GM12878 (cell line): ENCODE data around the gene P2RX7. TPM values are rescaled to one million over a fixed set of nuclear protein-coding genes. Genes with fewer than 3 reads are reported as not detected.

Experiments used
- ASH2L ChIP-seq: fragments of 300-600, 200-600 bp; sonication (generic); IDR thresholded peaks from 2 replicates; pipeline ENCODE4 v1.6.1; 2017; ENCODE audit warnings: low read depth, mild to moderate bottlenecking, borderline replicate concordance
- ATF2 ChIP-seq: IDR thresholded peaks from 2 replicates; pipeline ENCODE4 v1.6.1; 2012; ENCODE audit warnings: low read length, inconsistent platforms
- ATF3 ChIP-seq: IDR thresholded peaks from 2 replicates; pipeline ENCODE4 v1.6.1; 2011; ENCODE audit warnings: low read depth, mild to moderate bottlenecking, low read length, moderate library complexity, borderline replicate concordance; ENCODE audit errors: extremely low read depth
- CBFB ChIP-seq: IDR thresholded peaks from 2 replicates; pipeline ENCODE4 v1.6.1; 2016; ENCODE audit warnings: antibody characterized with exemption, low read depth
- CBX3 ChIP-seq: fragments of 200-600 bp; sonication (generic); IDR thresholded peaks from 2 replicates; pipeline ENCODE4 v1.6.1; 2016; ENCODE audit warnings: low read depth, borderline replicate concordance
- DPF2 ChIP-seq: fragments of 450-650 bp; IDR thresholded peaks from 2 replicates; pipeline ENCODE4 v1.6.1; 2017; ENCODE audit warnings: mild to moderate bottlenecking
- ESRRA ChIP-seq: IDR thresholded peaks from 2 replicates; pipeline ENCODE4 v1.6.1; 2012; ENCODE audit warnings: mild to moderate bottlenecking, low read length, improper control_type of control experiment
- FOS ChIP-seq: IDR thresholded peaks from 3 replicates; pipeline ENCODE4 v1.6.1; 2011; ENCODE audit warnings: borderline replicate concordance; ENCODE audit not compliant: insufficient read length; ENCODE audit errors: extremely low read depth
- HDAC6 ChIP-seq: fragments of 200-600 bp; sonication (generic); IDR thresholded peaks from one replicate; pipeline ENCODE4 v1.8.0; 2017; ENCODE audit warnings: antibody characterized with exemption; ENCODE audit not compliant: unreplicated experiment
- IRF5 ChIP-seq: fragments of 450-650 bp; IDR thresholded peaks from 2 replicates; pipeline ENCODE4 v1.6.1; 2017; ENCODE audit warnings: borderline replicate concordance
- NFYA ChIP-seq: IDR thresholded peaks from 2 replicates; pipeline ENCODE4 v1.6.1; 2011; ENCODE audit warnings: low read depth, mild to moderate bottlenecking, low read length, improper control_type of control experiment, borderline replicate concordance
- NFYB ChIP-seq: IDR thresholded peaks from 2 replicates; pipeline ENCODE4 v1.6.1; 2011; ENCODE audit warnings: low read depth, mild to moderate bottlenecking, low read length, improper control_type of control experiment, moderate library complexity; ENCODE audit not compliant: insufficient read depth
- NRF1 ChIP-seq: conservative IDR thresholded peaks from 2 replicates; pipeline ENCODE4 v1.6.1; 2011; ENCODE audit warnings: mild to moderate bottlenecking, low read depth, low read length, improper control_type of control experiment
- PAX5 ChIP-seq: IDR thresholded peaks from 2 replicates; pipeline ENCODE4 v1.6.1; 2011; ENCODE audit warnings: low read depth, low read length, borderline replicate concordance
- PAX8 ChIP-seq: fragments of 450-650 bp; IDR thresholded peaks from 2 replicates; pipeline ENCODE4 v1.6.1; 2017; ENCODE audit warnings: mild to moderate bottlenecking, moderate library complexity
- PML ChIP-seq: IDR thresholded peaks from 2 replicates; pipeline ENCODE4 v1.6.1; 2012; ENCODE audit warnings: low read length, inconsistent platforms
- POLR2AphosphoS2 ChIP-seq: IDR thresholded peaks from 2 replicates; pipeline ENCODE4 v1.6.1; 2011; ENCODE audit warnings: low read depth, mild to moderate bottlenecking, low read length, improper control_type of control experiment, moderate library complexity
- POLR2AphosphoS5 ChIP-seq: IDR thresholded peaks from 2 replicates; pipeline ENCODE4 v1.6.1; 2011; ENCODE audit warnings: mild to moderate bottlenecking, low read length, inconsistent platforms
- RBBP5 ChIP-seq: fragments of 200-600 bp; sonication (generic); conservative IDR thresholded peaks from 2 replicates; pipeline ENCODE4 v1.6.1; 2016
- RUNX3 ChIP-seq: IDR thresholded peaks from 2 replicates; pipeline ENCODE4 v1.6.1; 2012; ENCODE audit warnings: low read length, inconsistent platforms
- SMC3 ChIP-seq: IDR thresholded peaks from 2 replicates; pipeline ENCODE4 v1.6.1; 2011; ENCODE audit warnings: low read length, improper control_type of control experiment, borderline replicate concordance
- SRF ChIP-seq, 2 experiments: IDR thresholded peaks; 2 replicates each; pipeline ENCODE4 v1.6.1; 2011; ENCODE audit warnings: low read depth in 2 of 2, low read length in 2 of 2, mild to moderate bottlenecking in 1 of 2, moderate library complexity in 1 of 2
- STAT1 ChIP-seq: fragments of 450-650 bp; conservative IDR thresholded peaks from 2 replicates; pipeline ENCODE4 v1.6.1; 2014; ENCODE audit warnings: antibody characterized with exemption, mild to moderate bottlenecking
- TAF1 ChIP-seq: IDR thresholded peaks from 2 replicates; pipeline ENCODE4 v1.6.1; 2011; ENCODE audit warnings: mild to moderate bottlenecking, low read depth, low read length, borderline replicate concordance
- TCF3 ChIP-seq: IDR thresholded peaks from 2 replicates; pipeline ENCODE4 v1.6.1; 2012; ENCODE audit warnings: low read depth, mild to moderate bottlenecking, low read length, borderline replicate concordance; ENCODE audit not compliant: insufficient read depth
- TCF7 ChIP-seq: IDR thresholded peaks from 2 replicates; pipeline ENCODE4 v1.6.1; 2014; ENCODE audit warnings: antibody characterized with exemption, borderline replicate concordance
- USF1 ChIP-seq: IDR thresholded peaks from 2 replicates; pipeline ENCODE4 v1.6.1; 2011; ENCODE audit warnings: borderline replicate concordance, low read depth, mild to moderate bottlenecking, moderate library complexity, mixed read lengths, low read length; ENCODE audit not compliant: insufficient read depth; ENCODE audit errors: extremely low read length
- ZNF622 ChIP-seq: fragments of 450-650 bp; IDR thresholded peaks from 2 replicates; pipeline ENCODE4 v1.6.1; 2017; ENCODE audit warnings: mild to moderate bottlenecking, inconsistent platforms
- polyA plus RNA-seq, 11 experiments: library from polyadenylated mRNA; depleted of rRNA in 4 of 11; unstranded in 6 of 11; stranded (reverse) in 5 of 11; fragments of >200 nt; fragmentation: Nextera tagmentation in 4 of 11; fragmentation: Illumina TruSeq in 1 of 11; extraction: Ambion mirVana in 4 of 11; extraction: Trizol in 1 of 11; gene quantifications; 1 replicate in 1 of 11; 2 replicates in 10 of 11; pipeline versions ENCODE4 v1.2.1 to v1.2.3, GENCODE V29; 2011 to 2016; ENCODE audit warnings: inconsistent platforms in 2 of 11, missing spikeins in 2 of 11, low read depth in 1 of 11
- total RNA-seq, 4 experiments: library from RNA; depleted of rRNA in 3 of 4; stranded (reverse); fragments of >200 nt in 3 of 4; fragmentation: Illumina TruSeq in 1 of 4; extraction: Trizol in 1 of 4; gene quantifications; 2 replicates each; pipeline versions ENCODE4 v1.2.1 to v1.2.3, GENCODE V29; 2013 to 2021

Gene P2RX7
- total and polyA plus RNA-seq, 10 of the 15 experiments (the other 5 are each of a cell fraction or from before 2014, with no cell fraction given): 0.74 to 2.6 (median 1.5) TPM

GRCh38 chr12:121209624-121210572, 77.2 kb downstream of the P2RX7 start, which contains the start of gene P2RX4 (continued):
- TF ChIP-seq ZNF622: no peak
- peak; percentile 65; the same call in 1 of the 2 replicates for TF ChIP-seq PAX5
- no peak for TF ChIP-seq ATF2
- peak; percentile 26; the same call in 1 of the 2 replicates for TF ChIP-seq SMC3
- no peak for TF ChIP-seq USF1
- no peak for TF ChIP-seq HDAC6
- 0 out of 2 replicates have a peak, but pooled peaks have one; percentile 23 for TF ChIP-seq STAT1
- no peak for TF ChIP-seq ATF3
- no peak for TF ChIP-seq CBX3
- TF ChIP-seq ASH2L: no peak
- no peak for TF ChIP-seq NFYB
- peak; percentile 69; the same call in 1 of the 2 replicates for TF ChIP-seq TAF1
- TF ChIP-seq ESRRA: no peak
- TF ChIP-seq NFYA: no peak
- TF ChIP-seq TCF3: no peak
- 0 out of 2 replicates have a peak, but pooled peaks have one; percentile 55 for TF ChIP-seq RUNX3
- TF ChIP-seq IRF5: no peak
- no peak for TF ChIP-seq CBFB
- no peak for TF ChIP-seq RBBP5
- no peak for TF ChIP-seq SRF (IDR thresholded peaks at IDR 0.05; ENCODE audit: low read depth in 2 of 2, low read length in 2 of 2)
- peak; percentile 65; the same call in 1 of the 2 replicates for TF ChIP-seq PML
- TF ChIP-seq NRF1: no peak
- TF ChIP-seq FOS: no peak
- TF ChIP-seq POLR2AphosphoS5: peak; percentile 90
- peak; percentile 95 for TF ChIP-seq DPF2
- peak; percentile 82 for TF ChIP-seq POLR2AphosphoS2
- TF ChIP-seq PAX8: no peak
- no peak for TF ChIP-seq TCF7
